ENCODE data around the gene CRYBA4. TPM values are rescaled to one million over a fixed set of nuclear protein-coding genes. Genes with fewer than 3 reads are reported as not detected.

The CRYBA4 gene
- total RNA-seq, 1 experiment from 2014 or later = not detected

DNA sequence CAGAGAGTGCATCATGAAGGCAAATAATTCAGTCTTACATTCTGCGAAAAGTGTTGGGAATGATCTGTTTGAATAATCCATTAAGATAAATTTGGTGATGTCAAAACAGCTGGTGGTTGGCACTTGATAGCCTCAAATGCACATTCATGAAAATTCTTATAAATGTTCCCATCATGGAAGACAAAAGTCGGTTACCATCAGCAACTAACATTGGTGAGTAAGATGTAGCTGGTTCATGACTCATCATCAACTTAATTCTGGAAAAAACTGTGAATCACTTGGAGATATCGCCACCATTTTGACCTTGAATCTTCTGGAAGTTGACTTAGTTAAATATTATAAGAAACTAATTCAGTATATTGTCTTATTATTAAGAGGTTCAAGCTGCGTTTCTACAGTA is 15.2 kb upstream of the CRYBA4 start:
- no peak for TF ChIP-seq EZH2 (IDR thresholded peaks at IDR 0.05; ENCODE audit: borderline replicate concordance, low read depth, low read length, poor library complexity, severe bottlenecking)
- TF ChIP-seq, protein P1, sequence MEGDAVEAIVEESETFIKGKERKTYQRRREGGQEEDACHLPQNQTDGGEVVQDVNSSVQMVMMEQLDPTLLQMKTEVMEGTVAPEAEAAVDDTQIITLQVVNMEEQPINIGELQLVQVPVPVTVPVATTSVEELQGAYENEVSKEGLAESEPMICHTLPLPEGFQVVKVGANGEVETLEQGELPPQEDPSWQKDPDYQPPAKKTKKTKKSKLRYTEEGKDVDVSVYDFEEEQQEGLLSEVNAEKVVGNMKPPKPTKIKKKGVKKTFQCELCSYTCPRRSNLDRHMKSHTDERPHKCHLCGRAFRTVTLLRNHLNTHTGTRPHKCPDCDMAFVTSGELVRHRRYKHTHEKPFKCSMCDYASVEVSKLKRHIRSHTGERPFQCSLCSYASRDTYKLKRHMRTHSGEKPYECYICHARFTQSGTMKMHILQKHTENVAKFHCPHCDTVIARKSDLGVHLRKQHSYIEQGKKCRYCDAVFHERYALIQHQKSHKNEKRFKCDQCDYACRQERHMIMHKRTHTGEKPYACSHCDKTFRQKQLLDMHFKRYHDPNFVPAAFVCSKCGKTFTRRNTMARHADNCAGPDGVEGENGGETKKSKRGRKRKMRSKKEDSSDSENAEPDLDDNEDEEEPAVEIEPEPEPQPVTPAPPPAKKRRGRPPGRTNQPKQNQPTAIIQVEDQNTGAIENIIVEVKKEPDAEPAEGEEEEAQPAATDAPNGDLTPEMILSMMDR (conservative IDR thresholded peaks at IDR 0.05; ENCODE audit: low read depth, low read length) = no peak
- H3K27me3 ChIP-seq (replicated peaks; ENCODE audit: insufficient read depth, low read depth, low read length, poor library complexity) = no peaks in the 10 kb centered on the region
- CTCF ChIA-PET = no interaction called here
- DNase-seq (ENCODE audit: low spot score) = no peak
- POLR2A ChIA-PET (ENCODE audit: low non-redundant PET) = no interaction called here
- intact Hi-C loops (cut with micrococcal nuclease; ENCODE audit: unreplicated experiment) = no loop called here
- no peaks in the 10 kb centered on the region for H3K9me3 ChIP-seq (ENCODE audit: low read depth, low read length, poor library complexity, severe bottlenecking)
- H3K4me3 ChIP-seq (ENCODE audit: low read depth, low read length, poor library complexity, severe bottlenecking) = no peak overlapping the region
- H3K27ac ChIP-seq (ENCODE audit: low read depth, low read length, poor library complexity, severe bottlenecking) = no peak overlapping the region
- BruUV-seq (replicated peaks) = no TSS peak
- H3K4me1 ChIP-seq (ENCODE audit: insufficient read depth, low read length, poor library complexity, severe bottlenecking) = no peaks in the 10 kb centered on the region
- H3K36me3 ChIP-seq (ENCODE audit: insufficient read depth, low read length, poor library complexity, severe bottlenecking) = no peaks in the 10 kb centered on the region

DNA sequence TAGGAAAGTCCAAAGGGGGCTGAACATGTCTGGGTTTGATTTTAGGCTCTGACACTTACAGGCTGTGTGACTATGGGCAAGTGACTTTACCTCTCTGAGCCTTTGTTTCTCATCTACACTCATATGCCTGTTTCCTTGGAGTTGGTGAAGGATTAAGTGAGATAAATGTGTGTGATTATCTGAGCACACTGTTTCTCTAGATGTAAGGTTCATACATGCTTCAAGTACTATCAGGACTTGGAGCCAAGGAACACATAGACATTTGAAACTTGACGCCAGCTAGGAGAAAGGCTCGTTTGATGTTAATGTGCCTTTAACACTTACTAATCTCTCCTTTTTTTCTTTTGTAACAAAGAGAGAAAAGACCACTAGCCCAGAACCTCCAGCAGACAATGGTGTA is 13.6 kb upstream of the CRYBA4 start:
- DNase-seq (ENCODE audit: low spot score) = no peak
- Histone ChIP-seq H3K27me3 (replicated peaks; ENCODE audit: insufficient read depth, low read depth, low read length, poor library complexity) (no peaks in the 10 kb centered on the region), H3K36me3 (ENCODE audit: insufficient read depth, low read length, poor library complexity, severe bottlenecking) (no peaks in the 10 kb centered on the region), H3K9me3 (ENCODE audit: low read depth, low read length, poor library complexity, severe bottlenecking) (no peaks in the 10 kb centered on the region), H3K4me3 (ENCODE audit: low read depth, low read length, poor library complexity, severe bottlenecking) (no peak overlapping the region), H3K27ac (ENCODE audit: low read depth, low read length, poor library complexity, severe bottlenecking) (no peak overlapping the region), H3K4me1 (ENCODE audit: insufficient read depth, low read length, poor library complexity, severe bottlenecking) (no peaks in the 10 kb centered on the region)
- ChIA-PET POLR2A (ENCODE audit: low non-redundant PET) (no interaction called here), CTCF (interaction anchor here (0.7 kb wide), 1 partner anchor 17 kb away, joined by 4 read pairs; no protein-coding TSS in a partner anchor)
- no TSS peak for BruUV-seq (replicated peaks)
- TF ChIP-seq, protein P1 (conservative IDR thresholded peaks at IDR 0.05; ENCODE audit: low read depth, low read length) = no peak
- no peak for TF ChIP-seq EZH2 (IDR thresholded peaks at IDR 0.05; ENCODE audit: borderline replicate concordance, low read depth, low read length, poor library complexity, severe bottlenecking)
- intact Hi-C loops (cut with micrococcal nuclease; ENCODE audit: unreplicated experiment) = no loop called here

DNA sequence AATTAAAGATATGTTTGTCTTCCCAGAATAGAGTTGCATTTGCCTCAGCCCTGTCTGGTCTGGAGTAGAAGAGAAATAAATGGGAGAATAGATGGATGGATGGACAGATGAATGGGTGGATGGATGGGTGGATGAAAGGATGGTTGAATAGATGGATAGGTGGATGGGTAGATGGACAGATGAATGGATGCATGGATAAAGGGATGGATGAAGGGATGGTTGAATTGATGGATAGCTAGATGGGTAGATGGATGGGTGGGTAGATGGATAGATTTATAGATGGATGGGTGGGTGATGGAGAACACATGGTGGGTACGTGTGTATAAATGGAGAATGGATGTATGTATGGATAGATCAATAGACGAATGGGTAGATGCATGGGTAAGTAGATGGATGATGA is 12.5 kb upstream of the CRYBA4 start:
- POLR2A ChIA-PET (ENCODE audit: low non-redundant PET) = no interaction called here
- no peaks in the 10 kb centered on the region for H3K9me3 ChIP-seq (ENCODE audit: low read depth, low read length, poor library complexity, severe bottlenecking)
- DNase-seq (ENCODE audit: low spot score) = no peak
- no peak overlapping the region for H3K4me3 ChIP-seq (ENCODE audit: low read depth, low read length, poor library complexity, severe bottlenecking)
- no peak overlapping the region for H3K27ac ChIP-seq (ENCODE audit: low read depth, low read length, poor library complexity, severe bottlenecking)
- BruUV-seq (replicated peaks) = no TSS peak
- TF ChIP-seq, protein P1 (conservative IDR thresholded peaks at IDR 0.05; ENCODE audit: low read depth, low read length) = no peak
- no peak for TF ChIP-seq EZH2 (IDR thresholded peaks at IDR 0.05; ENCODE audit: borderline replicate concordance, low read depth, low read length, poor library complexity, severe bottlenecking)
- no peaks in the 10 kb centered on the region for H3K36me3 ChIP-seq (ENCODE audit: insufficient read depth, low read length, poor library complexity, severe bottlenecking)
- intact Hi-C loops (cut with micrococcal nuclease; ENCODE audit: unreplicated experiment) = no loop called here
- H3K27me3 ChIP-seq (replicated peaks; ENCODE audit: insufficient read depth, low read depth, low read length, poor library complexity) = no peaks in the 10 kb centered on the region
- CTCF ChIA-PET = no interaction called here
- H3K4me1 ChIP-seq (ENCODE audit: insufficient read depth, low read length, poor library complexity, severe bottlenecking) = no peaks in the 10 kb centered on the region
